Measurements from ENCODE around the gene PECR.
"Not testable (repeated sequence)": the region's sequence is repeated elsewhere in the genome, so short reads cannot be mapped to it uniquely, and the experiment has no call there.

The PECR gene

DNA sequence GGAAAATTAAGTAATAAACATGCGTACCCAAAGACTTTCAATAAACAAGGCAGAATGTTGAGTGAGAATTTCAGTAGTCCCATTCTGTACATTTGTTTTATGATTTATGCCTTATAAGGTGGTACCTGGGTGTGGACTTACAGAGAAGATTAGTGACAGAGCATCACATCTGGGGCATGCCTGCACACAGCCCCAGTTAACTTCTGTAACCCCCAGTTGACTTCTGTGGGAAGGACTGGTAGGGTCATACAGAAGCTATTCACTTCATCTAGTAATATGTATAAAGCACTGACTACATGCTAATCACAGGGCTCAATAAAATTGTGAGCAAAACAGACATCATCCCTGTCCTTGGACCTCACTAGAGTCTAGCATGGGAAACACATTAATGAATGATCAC is 84.4 kb downstream of the PECR start:
- DNase-seq, result no peak

DNA sequence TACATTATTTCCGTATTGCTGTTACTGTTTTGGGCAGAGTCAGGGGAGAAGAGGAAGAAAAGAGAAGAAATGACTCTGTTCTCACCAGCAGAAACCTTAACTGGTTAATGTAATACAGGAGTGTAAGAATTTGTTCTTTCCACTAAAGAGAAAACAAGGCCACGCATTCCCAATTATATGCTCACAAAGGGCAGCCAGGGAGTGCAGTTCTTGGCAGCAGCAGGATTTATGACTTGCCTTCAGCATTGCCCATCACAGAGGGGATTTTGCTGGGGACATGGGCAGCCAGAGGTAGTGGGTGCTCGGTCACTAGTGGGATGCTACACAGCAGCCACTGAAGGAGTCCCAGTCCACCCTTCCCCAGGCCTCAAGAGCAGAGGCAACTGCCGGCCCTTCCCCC is 86.7 kb downstream of the PECR start:
- no peak for DNase-seq

GRCh38 chr2:215988556-215989207 is 92.9 kb downstream of the PECR start:
- not testable (repeated sequence) for DNase-seq

All from stimulated activated CD4-positive, alpha-beta T cell treated with anti-CD3 and anti-CD28 coated beads, Interleukin-4, amount 100 ng/mL, for 1 hour (primary cell).